Fibroblast of gingiva (primary cell): ENCODE results near the gene TGFA.

Source experiments
- DNase-seq: peaks from one replicate; pipeline ENCODE4 v3.0.0-alpha.2; 2011; ENCODE audit warnings: low read depth

Gene TGFA

DNA sequence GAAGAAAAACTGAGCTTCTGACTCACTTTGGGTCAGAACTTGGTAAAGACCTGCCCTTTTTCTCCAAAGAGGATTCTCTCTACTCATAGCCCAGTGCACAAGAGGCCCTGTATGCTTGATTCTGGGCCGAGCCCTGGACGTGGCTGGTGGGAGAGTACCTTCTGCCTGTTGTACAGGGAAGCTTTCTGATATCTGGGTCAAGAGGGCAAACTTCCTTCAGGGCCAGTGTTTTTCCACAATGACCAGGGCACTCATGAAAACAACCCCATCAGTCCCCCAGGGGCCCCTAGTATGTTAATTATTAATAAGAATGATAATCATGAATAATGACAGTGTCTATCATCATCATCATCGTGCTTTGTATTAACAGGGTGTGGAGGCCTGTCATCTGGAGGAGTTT is 90.0 kb downstream of the TGFA start:
- no peak for DNase-seq

DNA sequence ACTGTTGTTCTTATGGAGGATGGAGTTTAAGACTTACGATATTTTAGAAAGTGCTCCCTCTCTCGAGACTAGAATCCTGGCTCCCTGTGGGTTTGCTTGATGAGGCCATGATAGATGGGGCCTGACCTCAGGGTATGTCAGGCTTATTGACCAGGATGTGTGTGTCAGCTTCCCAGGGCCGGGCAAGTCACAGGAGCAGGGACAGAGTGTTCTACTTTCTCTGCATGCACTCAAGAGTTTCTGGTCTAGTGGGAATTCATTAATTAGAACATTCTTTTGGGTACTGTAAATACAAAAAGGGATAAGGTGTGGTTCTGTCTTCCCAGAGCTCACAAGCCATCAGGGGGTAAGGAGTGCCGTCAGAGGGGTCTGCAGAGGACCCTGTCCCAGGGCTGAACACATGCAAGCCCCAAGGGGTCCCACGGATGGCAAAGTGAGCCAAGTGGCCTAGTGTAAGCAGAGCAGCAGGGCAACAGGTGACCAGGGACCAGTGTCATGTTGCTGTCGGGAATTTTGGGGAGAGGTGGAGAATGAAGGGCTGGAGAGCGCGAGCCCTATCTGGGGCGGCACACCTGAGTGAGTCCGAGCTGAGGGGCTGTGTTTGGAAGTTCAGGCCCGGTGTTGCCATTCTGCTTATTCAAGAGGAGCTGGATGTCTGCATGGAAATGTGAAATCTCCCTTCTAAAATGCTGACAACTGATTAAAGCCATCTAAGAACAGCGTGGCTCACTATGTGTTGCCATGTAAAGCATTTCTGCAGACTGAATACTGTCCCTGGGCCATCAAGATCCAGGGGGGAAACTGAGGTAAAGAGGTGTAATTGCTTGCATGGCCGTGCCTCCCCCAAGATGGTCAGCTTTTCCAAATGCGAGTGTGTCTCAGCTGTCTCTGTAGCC is 91.4 kb downstream of the TGFA start:
- no peak for DNase-seq

DNA sequence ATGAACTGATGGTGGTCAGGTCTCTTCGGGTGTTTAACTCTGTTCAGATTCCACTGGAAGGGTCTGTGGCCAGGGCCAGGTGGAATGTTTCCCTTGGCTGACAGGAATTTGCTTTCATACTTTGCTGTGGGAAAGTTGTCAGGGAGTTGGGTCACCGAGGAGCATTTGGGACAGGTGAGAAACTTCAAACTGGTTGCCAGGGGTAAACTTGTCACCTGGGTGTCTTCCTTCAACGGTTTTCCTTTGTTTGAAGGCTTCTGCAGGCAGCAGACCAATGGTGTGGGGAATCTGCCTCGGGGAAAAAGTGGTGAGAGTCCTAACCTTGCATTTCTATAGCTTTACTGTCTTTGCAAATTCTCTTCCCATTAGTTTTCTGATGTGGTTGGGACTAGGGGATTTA is 92.2 kb downstream of the TGFA start:
- no peak for DNase-seq

DNA sequence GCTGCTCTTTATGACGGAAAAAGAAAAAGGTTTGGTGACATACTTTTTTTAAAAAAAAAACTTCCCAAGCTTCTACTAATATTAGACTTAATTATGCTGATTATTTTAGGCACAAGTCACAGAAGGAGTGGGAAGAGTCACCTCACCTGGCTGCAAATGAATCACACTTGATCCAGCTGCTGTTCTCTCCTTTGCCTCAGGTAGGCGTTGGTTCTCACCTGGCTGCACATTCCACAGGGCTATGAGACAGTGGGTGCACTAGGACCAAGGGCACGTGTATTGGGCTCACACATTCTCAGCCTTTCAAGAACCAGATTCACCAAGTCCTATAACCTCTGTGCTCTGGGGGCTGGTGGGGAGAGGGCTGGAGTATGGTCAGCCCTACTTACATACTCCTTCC is 93.3 kb downstream of the TGFA start:
- no peak for DNase-seq

DNA sequence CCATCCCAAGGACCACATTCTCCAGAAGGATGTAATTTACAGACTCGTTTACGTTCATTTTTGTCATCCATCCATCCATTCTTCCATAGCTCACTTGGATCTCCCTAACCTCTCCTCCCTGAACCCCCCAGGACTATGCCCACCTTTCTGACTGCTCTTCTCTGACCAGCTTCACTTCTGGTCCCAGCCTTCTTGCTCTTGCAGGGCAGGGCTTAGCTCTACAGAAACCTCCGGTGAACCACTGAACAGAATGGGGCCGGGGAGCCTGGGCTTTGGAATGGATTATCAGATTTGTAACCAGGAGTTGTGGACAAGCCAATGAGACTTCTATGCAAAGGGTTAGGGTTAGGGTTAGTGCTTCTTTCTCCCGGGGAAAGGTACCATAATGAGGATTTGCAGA is 95.0 kb downstream of the TGFA start:
- DNase-seq, result no peak

DNA sequence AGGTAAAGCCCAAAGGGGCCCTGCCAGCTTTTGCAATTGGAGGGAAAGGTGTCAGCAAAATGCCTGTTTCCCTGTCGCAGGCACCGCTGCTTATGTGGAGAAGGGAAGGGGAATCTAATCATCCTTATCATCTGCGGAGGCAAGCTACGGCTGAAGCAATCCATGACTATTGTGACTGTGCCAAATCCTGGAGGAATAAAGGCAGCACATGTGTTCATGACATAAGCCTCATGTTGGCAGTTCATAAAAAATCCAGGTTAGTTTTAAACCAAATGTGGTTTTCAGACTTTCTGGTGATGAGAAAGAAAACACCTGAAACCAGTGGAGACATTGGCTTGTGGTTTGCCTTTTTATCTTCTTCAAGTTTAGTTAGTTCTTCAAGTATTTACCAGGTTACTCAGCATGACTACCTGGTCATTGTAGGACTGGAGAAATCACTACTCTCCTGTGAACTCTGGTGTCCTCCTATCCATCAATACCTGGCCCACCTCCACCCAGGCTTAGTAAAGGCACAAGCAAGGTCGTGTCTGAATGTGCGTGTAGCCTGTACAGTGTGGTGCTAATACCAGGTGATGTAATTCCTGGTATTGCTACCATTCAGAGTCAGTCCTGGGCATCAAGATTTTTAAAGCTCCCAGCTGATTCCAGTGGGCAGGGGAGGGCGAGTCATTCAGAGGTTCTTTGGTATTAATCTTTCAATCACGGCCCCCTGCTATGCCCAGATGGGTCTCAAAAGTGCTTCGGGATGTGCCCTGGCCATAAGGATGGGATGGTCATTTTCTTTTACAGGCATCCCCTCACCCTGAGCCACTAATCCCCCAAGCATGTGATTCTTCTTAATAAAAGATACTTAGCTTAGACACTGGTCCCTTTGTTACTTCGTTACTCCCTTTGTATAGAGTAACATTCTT is 96.8 kb downstream of the TGFA start:
- no peak for DNase-seq

DNA sequence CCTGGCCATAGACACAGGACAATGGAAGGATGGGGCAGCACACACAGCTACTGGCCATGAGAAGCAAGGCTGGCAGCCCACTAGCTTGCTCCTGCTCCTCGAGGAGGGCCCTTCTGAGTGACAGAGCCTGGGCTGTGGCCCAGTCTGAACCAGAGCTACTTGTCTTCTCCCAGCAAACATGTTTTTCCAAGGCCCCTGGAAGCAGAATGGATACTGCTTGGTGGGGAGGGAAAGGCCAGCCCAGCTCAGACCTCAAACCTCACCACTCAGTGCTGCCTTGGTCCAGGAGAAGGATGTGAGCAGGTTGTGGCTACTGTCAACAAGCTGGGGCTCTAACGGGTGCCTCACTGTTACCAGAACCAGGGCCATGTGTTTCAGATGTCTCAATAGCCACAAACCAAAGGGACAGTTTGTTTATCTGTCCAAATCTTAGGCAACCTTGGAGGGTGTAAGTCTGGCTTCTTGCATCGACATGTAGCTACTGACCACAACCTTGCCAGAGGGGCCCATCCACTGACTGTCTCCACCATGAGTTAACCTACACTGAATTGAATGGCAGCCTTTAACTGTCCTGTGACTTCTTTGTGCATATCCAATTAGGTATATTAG is 98.6 kb downstream of the TGFA start:
- DNase-seq, result no peak

DNA sequence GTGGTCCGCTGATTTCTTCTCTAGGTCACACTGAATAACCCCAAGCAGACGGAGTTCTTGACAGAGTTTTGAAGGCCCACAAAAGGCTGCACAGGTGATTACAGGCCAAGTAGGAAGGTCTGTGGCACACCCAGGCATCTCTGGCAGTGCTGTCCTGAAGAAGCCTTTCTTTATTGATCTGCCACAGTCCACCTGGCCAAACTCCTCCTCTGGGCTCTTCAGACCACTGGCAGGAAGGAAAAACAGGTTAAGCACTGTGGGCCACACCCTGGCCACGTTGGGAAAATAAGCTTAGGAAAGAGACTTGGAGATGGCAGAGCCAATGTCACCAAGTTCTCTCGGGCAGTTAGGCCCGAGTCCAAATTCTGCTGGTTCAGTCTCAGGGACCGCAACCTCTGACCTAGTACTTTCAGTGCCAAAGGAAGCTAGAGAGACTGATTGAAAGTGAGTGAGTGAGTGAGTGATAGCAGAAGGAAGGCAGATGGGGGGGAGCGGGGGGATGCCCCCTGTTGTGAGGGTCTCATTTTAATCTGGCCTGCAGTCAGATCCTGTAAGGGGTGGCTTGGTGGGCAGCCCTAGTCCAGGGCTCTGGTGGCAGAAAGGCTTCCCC is 102.9 kb downstream of the TGFA start:
- no peak for DNase-seq

GRCh38 chr2:70448041-70448440 is 105.6 kb downstream of the TGFA start:
- no peak for DNase-seq

DNA sequence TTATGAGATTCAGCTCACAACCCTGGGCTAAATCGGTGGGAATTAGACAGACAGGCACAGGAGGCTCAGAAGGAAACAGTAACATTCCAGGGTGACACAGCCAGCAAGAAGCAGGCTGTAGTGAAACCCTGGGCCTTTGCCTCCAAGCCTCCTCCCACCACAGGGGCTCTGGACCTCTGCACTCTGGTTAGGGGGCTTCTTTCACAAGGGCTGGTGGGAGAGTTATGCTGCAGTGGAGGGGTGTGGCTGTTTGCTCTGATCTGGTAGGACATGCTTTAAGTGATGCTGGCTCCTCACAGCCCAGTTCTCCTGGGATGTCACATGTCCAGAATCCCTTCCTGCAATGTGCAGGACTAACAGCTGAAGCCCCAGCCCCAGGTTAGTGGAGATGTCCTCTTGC is 109.9 kb downstream of the TGFA start:
- no peak for DNase-seq

GRCh38 chr2:70443078-70443465 is 110.6 kb downstream of the TGFA start:
- no peak for DNase-seq

DNA sequence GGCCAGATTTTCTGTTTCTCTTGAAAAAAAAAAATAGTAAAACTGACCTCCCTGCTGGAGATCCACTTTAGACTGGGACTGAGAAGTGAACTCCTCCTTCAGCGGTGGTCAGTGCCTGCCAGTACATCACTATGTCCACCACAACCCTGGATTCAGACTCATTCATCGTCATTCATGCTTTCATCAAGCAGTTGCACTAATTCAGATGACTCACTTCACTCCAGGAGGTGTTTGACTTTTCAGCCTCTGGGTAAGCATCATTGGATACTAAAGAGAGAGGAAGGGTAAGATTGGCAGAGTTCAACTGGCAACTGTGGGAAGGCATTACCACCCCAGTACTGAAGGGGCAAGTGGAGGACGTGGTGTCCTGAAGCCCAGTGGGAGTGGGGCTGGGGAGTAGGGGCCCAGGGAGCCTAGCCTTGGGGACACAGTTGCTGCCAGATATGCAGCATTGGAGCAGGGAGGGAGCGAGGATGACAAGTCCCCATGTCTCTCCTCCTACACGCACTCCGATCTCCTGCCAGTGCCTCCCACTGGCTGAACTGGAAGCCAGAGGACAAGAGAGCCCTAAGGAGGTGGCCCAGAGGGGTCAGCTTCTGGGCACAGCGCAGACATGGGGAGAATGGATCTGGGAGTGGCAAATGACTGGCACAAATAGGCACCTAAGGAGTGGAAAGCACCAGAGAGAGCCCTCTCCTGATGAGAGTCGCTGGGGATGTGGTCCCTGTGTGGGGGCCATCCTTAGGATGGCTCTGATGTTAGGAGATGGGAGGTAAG is 111.1 kb downstream of the TGFA start:
- DNase-seq, result no peak

DNA sequence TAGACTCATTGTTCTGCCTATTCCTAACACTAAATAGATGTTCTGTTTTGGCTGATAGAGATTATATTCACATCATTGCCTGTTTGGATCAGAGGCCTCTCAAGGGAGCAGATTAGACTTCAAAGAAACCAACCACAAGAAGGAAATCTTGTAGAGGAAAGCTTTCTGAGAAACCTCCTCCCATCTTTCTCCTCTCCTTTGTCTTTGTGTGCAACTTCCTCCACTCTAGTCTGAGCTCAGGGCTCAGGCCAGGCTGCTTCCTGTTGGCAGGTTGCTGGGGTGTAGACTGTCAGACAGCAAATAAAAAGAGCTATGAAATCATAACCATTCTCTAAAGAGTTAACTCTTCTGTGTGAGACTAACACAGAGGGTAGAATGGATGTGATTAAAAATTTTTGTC is 113.0 kb downstream of the TGFA start:
- DNase-seq, result no peak

- DNase-seq, result no peak
Observed at GRCh38 chr2:70435138-70435537, 118.5 kb downstream of the TGFA start.

GRCh38 chr2:70433315-70433714 is 120.3 kb downstream of the TGFA start:
- DNase-seq, result no peak

- DNase-seq, result no peak
Observed at GRCh38 chr2:70431716-70432347, 121.8 kb downstream of the TGFA start.

DNA sequence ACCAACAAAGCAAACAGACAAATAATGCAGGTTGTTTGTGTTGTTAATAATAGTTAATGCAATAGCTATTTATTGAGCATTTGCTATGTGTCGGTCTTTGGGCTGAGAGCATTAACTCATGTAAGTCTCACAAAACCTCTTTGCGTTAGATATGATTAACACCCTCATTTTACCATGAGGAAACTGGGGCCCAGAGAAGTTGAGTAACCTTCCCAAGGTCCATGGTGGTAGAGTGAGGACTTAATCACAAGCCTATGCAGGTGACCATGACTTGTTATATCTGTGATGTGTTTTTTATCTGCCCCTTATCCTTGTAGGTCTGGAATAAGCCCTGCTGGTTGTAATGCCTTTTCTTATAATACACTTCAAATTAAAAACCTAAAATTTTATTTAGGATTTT is 127.3 kb downstream of the TGFA start:
- DNase-seq, result no peak

GRCh38 chr2:70425682-70426301 is 127.8 kb downstream of the TGFA start:
- DNase-seq, result no peak

- no peak for DNase-seq
Observed at GRCh38 chr2:70420740-70421139, 132.9 kb downstream of the TGFA start.

DNA sequence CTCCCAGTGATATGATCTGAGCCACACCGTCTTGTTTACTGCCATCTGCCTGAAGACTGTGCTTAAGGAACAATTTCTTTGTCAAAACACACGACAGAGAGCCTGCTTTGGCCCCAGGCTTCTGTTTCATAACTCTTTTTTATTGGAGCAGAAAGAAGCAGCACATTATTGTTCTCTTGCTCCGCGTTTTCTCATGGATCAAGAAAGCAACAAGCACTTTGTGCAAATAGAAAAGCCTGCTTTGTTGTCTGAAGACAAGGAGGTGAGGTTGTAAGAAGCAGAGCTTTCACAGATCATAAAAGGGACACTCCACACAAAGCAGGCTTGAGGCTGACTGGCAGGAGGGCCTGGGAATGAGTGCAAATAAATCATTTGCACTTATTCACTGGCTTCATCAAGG is 133.5 kb downstream of the TGFA start:
- no peak for DNase-seq

GRCh38 chr2:70418514-70418913 is 135.1 kb downstream of the TGFA start:
- DNase-seq, result no peak
